Endothelial cell of umbilical vein (primary cell): ENCODE results near the gene ACTG2. TPM values are rescaled to one million over a fixed set of nuclear protein-coding genes. Genes with fewer than 3 reads are reported as not detected.
A peak's percentile ranks its signal among the peaks of the same experiment; 100 is the strongest.

ENCODE experiments used
- Bru-seq: library from RNA; stranded (reverse); fragments of 400-500 nt; gene quantifications from one replicate; lab custom pipeline; 2021; lab: Mats Ljungman, UMichigan
- BruChase-seq, 2 experiments: library from RNA; stranded (reverse); fragments of 400-500 nt; gene quantifications; one replicate each; lab custom pipeline; 2021; lab: Mats Ljungman, UMichigan
- BruUV-seq: library from RNA; stranded (reverse); fragments of 400-500 nt; replicated peaks from 2 replicates; lab custom pipeline; 2021; lab: Mats Ljungman, UMichigan
- CTCF ChIA-PET: fragments of 300-600, 350-600 bp; sonication (Branson Sonifier 250); formaldehyde crosslinking; loops from one replicate; lab custom pipeline; 2021; ENCODE audit warnings: antibody characterized with exemption, inconsistent platforms; lab: Charles Lee
- POLR2A ChIA-PET: fragments of 300-600, 350-600 bp; sonication (Branson Sonifier 250); formaldehyde crosslinking; loops from one replicate; lab custom pipeline; 2021; ENCODE audit warnings: antibody characterized with exemption, inconsistent platforms; lab: Charles Lee
- DNase-seq: peaks from one replicate; pipeline ENCODE4 v3.0.0-alpha.2; 2011; ENCODE audit warnings: low read depth, low spot score
- FAIRE-seq: peaks from 2 replicates; lab custom pipeline; 2011; peaks lifted over from hg19 to GRCh38; lab: Jason Lieb, UNC
- H2AFZ ChIP-seq: 2 replicates; pipeline ENCODE4 v1.6.0; 2012; ENCODE audit warnings: low read depth, low read length, control low read depth, inconsistent platforms
- H3K27ac ChIP-seq: 2 replicates; pipeline ENCODE4 v1.5.1; 2011; ENCODE audit warnings: low read depth, mild to moderate bottlenecking, control low read depth, low read length, moderate library complexity; ENCODE audit not compliant: insufficient read depth
- H3K27me3 ChIP-seq, 2 experiments: 2 replicates each; pipeline versions ENCODE4 v1.6.0 to v1.6.1; 2011; ENCODE audit warnings: low read length in 2 of 2, mixed read lengths in 1 of 2; ENCODE audit not compliant: control insufficient read depth in 2 of 2, insufficient read depth in 2 of 2
- H3K36me3 ChIP-seq, 2 experiments: 2 replicates in 1 of 2; 3 replicates in 1 of 2; pipeline ENCODE4 v1.5.1; 2011; ENCODE audit warnings: low read length in 2 of 2, mild to moderate bottlenecking in 1 of 2, moderate library complexity in 1 of 2; ENCODE audit not compliant: control insufficient read depth in 2 of 2, insufficient read depth in 2 of 2; ENCODE audit errors: extremely low read depth in 1 of 2
- H3K4me1 ChIP-seq: 3 replicates; pipeline ENCODE4 v1.5.1; 2011; ENCODE audit warnings: mild to moderate bottlenecking, low read length; ENCODE audit not compliant: control insufficient read depth, insufficient read depth; ENCODE audit errors: extremely low read depth
- H3K4me2 ChIP-seq: 2 replicates; pipeline ENCODE4 v1.6.1; 2011; ENCODE audit warnings: low read length, control low read depth, mixed read lengths; ENCODE audit not compliant: insufficient read depth
- H3K4me3 ChIP-seq, 3 experiments: fragments of 200-600 bp in 1 of 3; sonication (generic), shearing (Covaris generic) in 1 of 3; replicated peaks in 1 of 3; 2 replicates each; pipeline ENCODE4 v1.5.1; 2011 to 2016; ENCODE audit warnings: control low read depth in 3 of 3, low read length in 3 of 3, mild to moderate bottlenecking in 2 of 3, inconsistent platforms in 1 of 3, low read depth in 1 of 3, moderate library complexity in 1 of 3; ENCODE audit not compliant: insufficient read depth in 1 of 3
- H3K79me2 ChIP-seq: 2 replicates; pipeline ENCODE4 v1.6.0; 2012; ENCODE audit warnings: low read length, inconsistent platforms; ENCODE audit not compliant: control insufficient read depth, insufficient read depth
- H3K9ac ChIP-seq: replicated peaks from 2 replicates; pipeline ENCODE3; 2011; ENCODE audit warnings: low read length, control low read depth; ENCODE audit not compliant: insufficient read depth; ENCODE audit errors: extremely low read depth
- H3K9me1 ChIP-seq: replicated peaks from 3 replicates; pipeline ENCODE4 v1.6.0; 2011; ENCODE audit warnings: mild to moderate bottlenecking, low read length; ENCODE audit not compliant: control insufficient read depth, insufficient read depth; ENCODE audit errors: extremely low read depth
- H3K9me3 ChIP-seq: replicated peaks from 2 replicates; pipeline ENCODE4 v1.5.1; 2012; ENCODE audit warnings: low read length, inconsistent platforms; ENCODE audit not compliant: control insufficient read depth, insufficient read depth
- H4K20me1 ChIP-seq: replicated peaks from 2 replicates; pipeline ENCODE3; 2011; ENCODE audit warnings: mild to moderate bottlenecking, low read length; ENCODE audit not compliant: control insufficient read depth, insufficient read depth; ENCODE audit errors: extremely low read depth
- EZH2 ChIP-seq: IDR thresholded peaks from 2 replicates; pipeline ENCODE4 v1.6.1; 2012; ENCODE audit warnings: borderline replicate concordance, low read depth, mild to moderate bottlenecking, moderate library complexity, low read length, inconsistent platforms; ENCODE audit not compliant: severe bottlenecking
- FOS ChIP-seq: IDR thresholded peaks from 2 replicates; pipeline ENCODE4 v1.6.1; 2011; ENCODE audit warnings: mild to moderate bottlenecking, low read length, moderate library complexity, borderline replicate concordance; ENCODE audit not compliant: insufficient read depth
- GATA2 ChIP-seq: IDR thresholded peaks from 2 replicates; pipeline ENCODE4 v1.7.0; 2011; ENCODE audit warnings: low read depth, mild to moderate bottlenecking, moderate library complexity, mixed read lengths, low read length; ENCODE audit not compliant: insufficient read length, insufficient read depth
- JUN ChIP-seq: IDR thresholded peaks from 2 replicates; pipeline ENCODE4 v1.6.1; 2011; ENCODE audit warnings: borderline replicate concordance, low read depth; ENCODE audit not compliant: insufficient read length, insufficient read depth
- MYC ChIP-seq: IDR thresholded peaks from one replicate; pipeline ENCODE4 v1.6.1; 2011; ENCODE audit warnings: mild to moderate bottlenecking, low read depth, low read length
- POLR2A ChIP-seq: IDR thresholded peaks from 2 replicates; pipeline ENCODE4 v1.6.1; 2012; ENCODE audit warnings: low read depth, mild to moderate bottlenecking, control low read depth, low read length
- POLR2AphosphoS5 ChIP-seq: IDR thresholded peaks from 2 replicates; pipeline ENCODE4 v1.6.1; 2012; ENCODE audit warnings: low read depth, mild to moderate bottlenecking, control low read depth, low read length, moderate library complexity; ENCODE audit not compliant: insufficient read depth
- dilution Hi-C: fragments of 300-500 bp; cut with MboI; formaldehyde crosslinking; loops from one replicate; pipeline ENCODE4 v1.15.0; 2019; ENCODE audit warnings: low sequenced_read_pairs; ENCODE audit not compliant: extremely low pct_ligation_motif_present
- intact Hi-C: fragments of 100-400 bp; cut with micrococcal nuclease; formaldehyde crosslinking; loops from one replicate; pipeline ENCODE4 v1.10.0; 2022
- long read RNA-seq: library from polyadenylated mRNA; stranded (forward); transcript quantifications from one replicate; pipeline ENCODE4 v2.0.0, GENCODE V29; 2021
- polyA minus RNA-seq, 3 experiments: library from RNA; depleted of rRNA, polyadenylated mRNA; stranded (reverse); fragments of >200 nt; gene quantifications; 1 replicate in 1 of 3; 2 replicates in 2 of 3; pipeline ENCODE4 v1.2.3, GENCODE V29; 2011
- polyA plus RNA-seq, 4 experiments: library from polyadenylated mRNA; depleted of rRNA in 3 of 4; stranded (reverse) in 3 of 4; unstranded in 1 of 4; fragments of >200 nt; gene quantifications; 2 replicates each; pipeline versions ENCODE4 v1.2.1 to v1.2.3, GENCODE V29; 2011 to 2012; ENCODE audit warnings: missing spikeins in 1 of 4
- total RNA-seq: library from RNA; stranded (reverse); gene quantifications from 2 replicates; pipeline ENCODE4 v1.2.3, GENCODE V29; 2021

The ACTG2 gene
- total RNA-seq = not detected in 2 replicates
- polyA plus RNA-seq = not detected in 2 replicates
- not detected in 2 replicates for polyA plus RNA-seq (2011; cell fraction: cytosol; rRNA removed)
- not detected in 2 replicates for polyA plus RNA-seq (2011; cell fraction: nucleus; rRNA removed)
- polyA plus RNA-seq (2012) = not detected in 2 replicates
- polyA minus RNA-seq = not detected in 2 replicates
- not detected for polyA minus RNA-seq (2011; cell fraction: cytosol; rRNA and poly(A)+ RNA removed)
- polyA minus RNA-seq (2011; cell fraction: nucleus; rRNA and poly(A)+ RNA removed) = not detected in 2 replicates
- not detected for Bru-seq, nascent RNA
- BruChase-seq, experiment 1, labeled RNA remaining after a 6-hour chase = percentile 4 among the genes with signal in this experiment
- BruChase-seq, experiment 2, labeled RNA remaining after a 2-hour chase = not detected
- long read RNA-seq = 0 reads

GRCh38 chr2:73892631-73893329 lies at the start of gene ACTG2:
ACTG2 (plus strand) TSS chr2:73893008; CDS start chr2:73901312, 8,304 bp downstream.
- no TSS peak for BruUV-seq
- intact Hi-C loops (no loop called here), dilution Hi-C loops (no loop called here)
- no peaks in the 10 kb centered on the region for H3K79me2 ChIP-seq
- H3K4me1 ChIP-seq = no peaks in the 10 kb centered on the region
- H3K36me3 ChIP-seq = no peaks in the 10 kb centered on the region
- POLR2A ChIA-PET = no interaction called here
- H3K9me3 ChIP-seq = no peaks in the 10 kb centered on the region
- H3K4me3 ChIP-seq = no peak within 1 kb of the TSS
- no peak within 1 kb of the TSS for H2AFZ ChIP-seq
- CTCF ChIA-PET = interaction anchor here (0.6 to 0.8 kb wide), 2 partner anchors 12 to 221 kb away, joined by 3 read pairs; no protein-coding TSS in a partner anchor
- DNase-seq = no peak
- no peak within 1 kb of the TSS for H3K9ac ChIP-seq
- H3K27ac ChIP-seq = no peak within 1 kb of the TSS
- no peak for FAIRE-seq
- H4K20me1 ChIP-seq = no peaks in the 10 kb centered on the region
- H3K4me2 ChIP-seq = no peak within 1 kb of the TSS
- peaks cover 0 to 4% of the 10 kb centered on the region in 2 experiments for H3K27me3 ChIP-seq
- TF ChIP-seq POLR2A (no peak), FOS (no peak), JUN (no peak), POLR2AphosphoS5 (no peak), MYC (no peak)
- H3K9me1 ChIP-seq = no peaks in the 10 kb centered on the region

- no peaks in the 10 kb centered on the region for H3K4me1 ChIP-seq
- H3K4me2 ChIP-seq = no peak overlapping the region
- TF ChIP-seq POLR2A (no peak), EZH2 (no peak), GATA2 (no peak)
- no TSS peak for BruUV-seq
- no peaks in the 10 kb centered on the region for H3K9me3 ChIP-seq
- no peak overlapping the region for H3K4me3 ChIP-seq
- no peak for FAIRE-seq
- H2AFZ ChIP-seq = no peak overlapping the region
- no peaks in the 10 kb centered on the region for H3K27me3 ChIP-seq
- no peaks in the 10 kb centered on the region for H4K20me1 ChIP-seq
- H3K9me1 ChIP-seq = no peaks in the 10 kb centered on the region
- ChIA-PET POLR2A (no interaction called here), CTCF (interaction anchor here (1.0 to 1.4 kb wide), 3 partner anchors 11 to 20 kb away, joined by 3 read pairs; no protein-coding TSS in a partner anchor)
- dilution Hi-C loops = no loop called here
- DNase-seq = no peak
- intact Hi-C loops = no loop called here
- H3K9ac ChIP-seq = no peak overlapping the region
- no peaks in the 10 kb centered on the region for H3K79me2 ChIP-seq
- H3K36me3 ChIP-seq = peaks cover 0 to 9% of the 10 kb centered on the region in 2 experiments
- H3K27ac ChIP-seq = no peak overlapping the region
Measured at GRCh38 chr2:73844087-73844486, 48.7 kb upstream of the ACTG2 start.
